Muscle of leg (tissue), 16 donors: ENCODE data around the gene IL4R. TPM values are rescaled to one million over a fixed set of nuclear protein-coding genes. Genes with fewer than 3 reads are reported as not detected.

Experiments used
- DNase-seq: peaks from one replicate; pipeline ENCODE4 v3.0.0; 2013
- H3K27ac ChIP-seq: one replicate; pipeline ENCODE4 v1.5.1; 2013; ENCODE audit warnings: mild to moderate bottlenecking, low read length, control low read depth
- H3K27me3 ChIP-seq: one replicate; pipeline ENCODE4 v1.6.1; 2013; ENCODE audit warnings: low read length; ENCODE audit not compliant: control insufficient read depth, insufficient read depth
- H3K36me3 ChIP-seq: one replicate; pipeline ENCODE4 v1.6.1; 2013; ENCODE audit warnings: low read length; ENCODE audit not compliant: control insufficient read depth, insufficient read depth
- H3K4me1 ChIP-seq: one replicate; pipeline ENCODE4 v1.6.1; 2013; ENCODE audit warnings: low read length; ENCODE audit not compliant: control insufficient read depth, insufficient read depth
- H3K4me3 ChIP-seq: one replicate; pipeline ENCODE4 v1.5.1; 2013; ENCODE audit warnings: low read length, control low read depth
- H3K9me3 ChIP-seq: replicated peaks from 2 replicates; pipeline ENCODE4 v1.6.1; 2013; ENCODE audit warnings: low read depth, low read length; ENCODE audit not compliant: control insufficient read depth
- WGBS: methylation state at CpG from one replicate; pipeline ENCODE4 v1.1.5; 2013; ENCODE audit warnings: missing lambda C conversion rate; ENCODE audit not compliant: insufficient coverage; 5-methylcytosine and 5-hydroxymethylcytosine counted together
- long read RNA-seq, 11 donors: transcript quantifications; one replicate each; lab custom pipeline, GENCODE V29; 2026
- polyA plus RNA-seq, 8 donors: library from polyadenylated mRNA; unstranded; fragments of 120-200 nt; gene quantifications; one replicate each; pipeline versions ENCODE4 v1.2.1 to v1.2.3, GENCODE V29; 2013; ENCODE audit warnings: inconsistent platforms in 1 of 8, low replicate concordance in 1 of 8; ENCODE audit not compliant: insufficient read length in 8 of 8, insufficient read depth in 1 of 8
- total RNA-seq: library from RNA; stranded (reverse); fragments of 120-200 nt; gene quantifications from one replicate; pipeline ENCODE4 v1.2.4, GENCODE V29; 2013

Gene IL4R
- total RNA-seq = 10.6 TPM
- polyA plus RNA-seq = 10 to 100 TPM in 7 of 8 donors, 1 to 10 TPM in 1; 9.8 to 16.4 (median 14.9) TPM
- long read RNA-seq, donor 1, partial matches to known transcripts = 0 of 1 reads
- long read RNA-seq, donor 1, other reads (novel, unspliced or antisense) = 0 of 1 reads
- long read RNA-seq, donor 2, partial matches to known transcripts = 0 of 1 reads
- long read RNA-seq, donor 2, other reads (novel, unspliced or antisense) = 0 of 1 reads
- long read RNA-seq, donor 3, partial matches to known transcripts = 0 of 3 reads
- long read RNA-seq, donor 3, other reads (novel, unspliced or antisense) = 0 of 3 reads
- long read RNA-seq, donor 4, partial matches to known transcripts = 0 of 3 reads
- long read RNA-seq, donor 4, other reads (novel, unspliced or antisense) = 0 of 3 reads
- long read RNA-seq, donor 5, partial matches to known transcripts = 0 of 2 reads
- long read RNA-seq, donor 5, other reads (novel, unspliced or antisense) = 0 of 2 reads
- long read RNA-seq, donor 6, partial matches to known transcripts = 0 of 2 reads
- long read RNA-seq, donor 6, other reads (novel, unspliced or antisense) = 0 of 2 reads
- long read RNA-seq, donor 7 = 0 reads
- long read RNA-seq, donor 8, partial matches to known transcripts = 0 of 1 reads
- long read RNA-seq, donor 8, other reads (novel, unspliced or antisense) = 0 of 1 reads
- long read RNA-seq, donor 9, partial matches to known transcripts = 0 of 2 reads
- long read RNA-seq, donor 9, other reads (novel, unspliced or antisense) = 0 of 2 reads
- long read RNA-seq, donor 10 = 0 reads
- long read RNA-seq, donor 11, partial matches to known transcripts = 0 of 1 reads
- long read RNA-seq, donor 11, other reads (novel, unspliced or antisense) = 0 of 1 reads

- WGBS = under 1% methylated on average over 83 of the region's 85 CpGs
- H3K4me3 ChIP-seq = peak within 1 kb of the TSS; percentile 66
- no peaks in the 10 kb centered on the region for H3K36me3 ChIP-seq
- peaks cover 26% of the 10 kb centered on the region for H3K4me1 ChIP-seq
- peak within 1 kb of the TSS; percentile 79 for H3K27ac ChIP-seq
- no peaks in the 10 kb centered on the region for H3K9me3 ChIP-seq
- H3K27me3 ChIP-seq = peaks cover 4% of the 10 kb centered on the region
- peak; percentile 70 for DNase-seq
Measured at GRCh38 chr16:27313422-27314160, at the start of gene IL4R. IL4R (plus strand) TSS chr16:27313974; CDS start chr16:27340204, 26,230 bp downstream.

GRCh38 chr16:27264151-27264550, 49.6 kb upstream of the IL4R start:
- no peaks in the 10 kb centered on the region for H3K36me3 ChIP-seq
- peaks cover 6% of the 10 kb centered on the region for H3K4me1 ChIP-seq
- H3K27me3 ChIP-seq = no peaks in the 10 kb centered on the region
- no peak overlapping the region for H3K4me3 ChIP-seq
- DNase-seq = no peak
- no CpG with 5 or more reads among the region's 6 CpGs for WGBS
- no peak overlapping the region for H3K27ac ChIP-seq
- H3K9me3 ChIP-seq = no peaks in the 10 kb centered on the region

- WGBS = no CpG with 5 or more reads among the region's 1 CpG
- Histone ChIP-seq H3K4me3 (no peak overlapping the region), H3K36me3 (no peaks in the 10 kb centered on the region), H3K9me3 (no peaks in the 10 kb centered on the region), H3K27me3 (no peaks in the 10 kb centered on the region), H3K4me1 (peaks cover 10% of the 10 kb centered on the region), H3K27ac (no peak overlapping the region)
- DNase-seq = no peak
Measured at GRCh38 chr16:27265982-27266381, 47.8 kb upstream of the IL4R start.

GRCh38 chr16:27267037-27267677, 46.6 kb upstream of the IL4R start:
- no peak for DNase-seq
- Histone ChIP-seq H3K4me1 (peaks cover 10% of the 10 kb centered on the region), H3K36me3 (no peaks in the 10 kb centered on the region), H3K4me3 (no peak overlapping the region), H3K27me3 (no peaks in the 10 kb centered on the region), H3K27ac (no peak overlapping the region), H3K9me3 (no peaks in the 10 kb centered on the region)
- WGBS = no CpG with 5 or more reads among the region's 8 CpGs

- H3K4me1 ChIP-seq = peaks cover 10% of the 10 kb centered on the region
- H3K9me3 ChIP-seq = no peaks in the 10 kb centered on the region
- H3K36me3 ChIP-seq = no peaks in the 10 kb centered on the region
- peak within 1 kb of the TSS; percentile 69 for H3K27ac ChIP-seq
- no peaks in the 10 kb centered on the region for H3K27me3 ChIP-seq
- peak within 1 kb of the TSS; percentile 87 for H3K4me3 ChIP-seq
- DNase-seq = peak; percentile 99
- WGBS = 3% methylated on average over 50 of the region's 58 CpGs
Measured at GRCh38 chr16:27268376-27269299, 45.1 kb upstream of the IL4R start, which contains the start of gene NSMCE1. NSMCE1 (minus strand) TSS chr16:27268772; CDS start chr16:27257570, 11,202 bp downstream.

GRCh38 chr16:27269300-27270150, 44.2 kb upstream of the IL4R start:
- H3K4me3 ChIP-seq = peak overlapping the region; percentile 87
- H3K4me1 ChIP-seq = peaks cover 10% of the 10 kb centered on the region
- no peaks in the 10 kb centered on the region for H3K27me3 ChIP-seq
- 91% methylated on average over 5 of the region's 9 CpGs for WGBS
- no peak overlapping the region for H3K27ac ChIP-seq
- no peak for DNase-seq
- no peaks in the 10 kb centered on the region for H3K9me3 ChIP-seq
- no peaks in the 10 kb centered on the region for H3K36me3 ChIP-seq

GRCh38 chr16:27270349-27270748, 43.4 kb upstream of the IL4R start:
- peaks cover 10% of the 10 kb centered on the region for H3K4me1 ChIP-seq
- WGBS = 100% methylated on average over 1 of the region's 4 CpGs
- no peak overlapping the region for H3K27ac ChIP-seq
- DNase-seq = no peak
- H3K36me3 ChIP-seq = no peaks in the 10 kb centered on the region
- H3K27me3 ChIP-seq = no peaks in the 10 kb centered on the region
- H3K4me3 ChIP-seq = no peak overlapping the region
- H3K9me3 ChIP-seq = no peaks in the 10 kb centered on the region

- Histone ChIP-seq H3K4me3 (no peak overlapping the region), H3K36me3 (no peaks in the 10 kb centered on the region), H3K27ac (no peak overlapping the region), H3K4me1 (peaks cover 10% of the 10 kb centered on the region), H3K9me3 (no peaks in the 10 kb centered on the region), H3K27me3 (no peaks in the 10 kb centered on the region)
- no peak for DNase-seq
- 90% methylated on average over 4 of the region's 4 CpGs for WGBS
Measured at GRCh38 chr16:27272076-27272475, 41.7 kb upstream of the IL4R start.
